Activated CD8-positive, alpha-beta T cell treated with anti-CD3 and anti-CD28 coated beads, Interleukin-2, amount 10 ng/mL, durations not matched to agents 7 days and 5 days (primary cell): ENCODE data around the gene CNGA3. TPM values are rescaled to one million over a fixed set of nuclear protein-coding genes. Genes with fewer than 3 reads are reported as not detected.

Experiments used
- ATAC-seq: fragments of 150-1000 bp; cut with Tn5 transposase; one replicate; pipeline ENCODE4 v1.10.0; 2021; ENCODE audit warnings: moderate library complexity
- CTCF ChIA-PET: fragments of 350-600 bp; sonication (Branson Sonifier 250); formaldehyde crosslinking; loops from one replicate; lab custom pipeline; 2021; ENCODE audit warnings: antibody characterized with exemption; lab: Charles Lee
- POLR2A ChIA-PET: fragments of 350-600 bp; sonication (Branson Sonifier 250); formaldehyde crosslinking; loops from one replicate; lab custom pipeline; 2021; ENCODE audit warnings: antibody characterized with exemption; lab: Charles Lee
- DNase-seq: peaks from one replicate; pipeline ENCODE4 v3.0.0-alpha.2; 2020
- H3K27ac Mint-ChIP-seq: one replicate; pipeline ENCODE4 v1.8.0; 2021; ENCODE audit warnings: mild to moderate bottlenecking, mixed read lengths
- H3K27me3 Mint-ChIP-seq: one replicate; pipeline ENCODE4 v1.8.0; 2021; ENCODE audit warnings: low read depth, mixed read lengths
- H3K36me3 Mint-ChIP-seq: one replicate; pipeline ENCODE4 v1.8.0; 2021; ENCODE audit warnings: low read depth, mixed read lengths
- H3K4me1 Mint-ChIP-seq: one replicate; pipeline ENCODE4 v1.8.0; 2021; ENCODE audit warnings: low read depth, mixed read lengths
- H3K4me3 Mint-ChIP-seq: one replicate; pipeline ENCODE4 v1.8.0; 2021; ENCODE audit warnings: mild to moderate bottlenecking, mixed read lengths
- H3K9me3 Mint-ChIP-seq: one replicate; pipeline ENCODE4 v1.8.0; 2022; ENCODE audit warnings: mixed read lengths; ENCODE audit not compliant: insufficient read depth
- total RNA-seq, 2 experiments: library from RNA; stranded (reverse); gene quantifications; one replicate each; pipeline ENCODE4 v1.2.3, GENCODE V29; 2021

Gene CNGA3
- total RNA-seq, 2 experiments from 2014 or later, result not detected

DNA sequence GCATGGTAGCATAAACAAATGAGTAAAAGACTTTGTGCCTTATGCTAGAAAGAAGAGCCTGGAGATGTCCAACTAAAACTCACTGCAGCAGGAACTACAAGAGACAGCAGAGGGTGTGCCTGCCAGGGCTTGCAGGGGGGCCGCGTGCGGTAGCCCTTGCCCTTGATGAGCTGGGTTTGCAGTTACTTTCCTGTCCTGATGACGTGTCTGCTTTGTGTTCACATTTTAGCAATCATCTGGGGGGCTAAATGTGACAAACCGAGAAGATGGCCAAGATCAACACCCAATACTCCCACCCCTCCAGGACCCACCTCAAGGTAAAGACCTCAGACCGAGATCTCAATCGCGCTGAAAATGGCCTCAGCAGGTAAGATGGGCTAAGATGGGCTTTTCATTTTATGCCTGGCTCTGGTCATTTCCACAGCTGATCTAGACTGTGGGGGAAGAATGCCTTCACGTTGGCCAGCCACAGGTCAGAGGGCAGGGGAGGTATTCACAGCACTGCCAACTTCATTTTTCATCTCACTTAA, 23.5 kb downstream of the CNGA3 start:
- peaks cover 19% of the 10 kb centered on the region for H3K27me3 Mint-ChIP-seq
- ATAC-seq (no peak), DNase-seq (no peak)
- H3K4me3 Mint-ChIP-seq, result no peak overlapping the region
- CTCF ChIA-PET, result interaction anchor here (1.3 kb wide), 2 partner anchors 15 to 629 kb away, joined by 3 read pairs; no protein-coding TSS in a partner anchor
- no peaks in the 10 kb centered on the region for H3K4me1 Mint-ChIP-seq
- POLR2A ChIA-PET, result no interaction called here
- H3K9me3 Mint-ChIP-seq, result peaks cover 5% of the 10 kb centered on the region
- H3K27ac Mint-ChIP-seq, result no peak overlapping the region
- H3K36me3 Mint-ChIP-seq, result no peaks in the 10 kb centered on the region

- H3K36me3 Mint-ChIP-seq, result no peaks in the 10 kb centered on the region
- DNase-seq, result no peak
- POLR2A ChIA-PET, result no interaction called here
- no peaks in the 10 kb centered on the region for H3K4me1 Mint-ChIP-seq
- no peak for ATAC-seq
- H3K4me3 Mint-ChIP-seq, result no peak overlapping the region
- peaks cover 20% of the 10 kb centered on the region for H3K27me3 Mint-ChIP-seq
- peaks cover 5% of the 10 kb centered on the region for H3K9me3 Mint-ChIP-seq
- H3K27ac Mint-ChIP-seq, result no peak overlapping the region
- CTCF ChIA-PET, result no interaction called here
Measured at GRCh38 chr2:98372121-98372520, 25.9 kb downstream of the CNGA3 start.

GRCh38 chr2:98372579-98372978, 26.3 kb downstream of the CNGA3 start:
- POLR2A ChIA-PET, result no interaction called here
- no peaks in the 10 kb centered on the region for H3K4me1 Mint-ChIP-seq
- DNase-seq, result no peak
- no peak overlapping the region for H3K27ac Mint-ChIP-seq
- no peaks in the 10 kb centered on the region for H3K36me3 Mint-ChIP-seq
- peaks cover 5% of the 10 kb centered on the region for H3K9me3 Mint-ChIP-seq
- ATAC-seq, result no peak
- H3K4me3 Mint-ChIP-seq, result no peak overlapping the region
- CTCF ChIA-PET, result interaction anchor here (1.0 kb wide), 1 partner anchor 12 kb away, joined by 3 read pairs; no protein-coding TSS in a partner anchor
- H3K27me3 Mint-ChIP-seq, result peaks cover 22% of the 10 kb centered on the region

DNA sequence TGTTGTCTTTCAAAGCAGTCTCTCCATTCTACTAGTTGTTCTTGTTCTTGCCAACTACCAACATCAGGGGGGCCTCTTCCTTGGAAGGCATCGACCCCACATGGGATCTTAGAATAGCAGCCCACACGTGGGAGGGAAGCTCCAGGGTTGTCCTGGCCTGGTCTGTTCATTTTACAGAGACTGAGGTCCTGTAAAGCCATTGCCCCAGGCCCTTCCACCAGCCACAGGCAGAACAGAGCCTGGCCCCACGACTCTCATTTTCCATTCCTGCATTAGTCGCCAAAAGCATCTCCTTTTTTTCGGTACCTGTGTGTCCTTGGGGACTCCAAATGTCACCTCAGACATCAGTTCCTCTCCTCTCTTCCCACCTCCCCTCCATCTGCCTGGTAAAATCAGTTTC, 28.0 kb downstream of the CNGA3 start:
- Mint-ChIP-seq H3K4me1 (no peaks in the 10 kb centered on the region), H3K36me3 (no peaks in the 10 kb centered on the region), H3K27ac (no peak overlapping the region), H3K4me3 (no peak overlapping the region), H3K9me3 (no peaks in the 10 kb centered on the region), H3K27me3 (peaks cover 25% of the 10 kb centered on the region)
- POLR2A ChIA-PET, result no interaction called here
- CTCF ChIA-PET, result no interaction called here
- DNase-seq (no peak), ATAC-seq (no peak)

DNA sequence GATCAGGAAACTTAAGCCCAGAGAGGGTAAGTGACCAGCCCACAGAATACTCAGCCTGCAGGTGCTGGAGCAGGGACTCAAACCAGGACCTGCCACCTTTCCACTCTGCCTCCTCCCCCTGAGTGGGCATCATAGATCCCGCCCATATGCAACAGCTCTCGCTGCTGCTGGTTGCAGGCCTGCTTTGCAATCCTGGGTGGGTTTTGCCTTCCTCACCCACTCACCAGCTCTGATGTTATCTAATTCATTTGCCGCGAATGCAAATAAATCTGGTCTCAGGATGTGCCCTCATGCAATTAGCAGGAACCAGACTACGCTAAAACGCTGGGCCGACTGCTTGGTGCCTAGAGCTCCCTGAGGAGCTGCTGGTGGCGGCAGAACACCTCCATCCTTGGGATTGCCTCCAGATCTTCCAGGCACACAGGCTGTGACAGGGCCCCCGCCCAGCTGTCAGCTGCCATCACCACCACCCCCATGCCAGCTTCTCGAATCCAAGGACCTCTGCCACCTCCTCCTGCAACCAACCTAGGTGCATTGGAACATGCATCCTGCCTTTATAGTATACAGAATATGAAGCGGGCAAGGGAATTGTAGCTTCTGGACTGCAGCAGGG, 28.8 kb downstream of the CNGA3 start:
- no peaks in the 10 kb centered on the region for H3K4me1 Mint-ChIP-seq
- ChIA-PET POLR2A (no interaction called here), CTCF (interaction anchor here (1.0 kb wide), 1 partner anchor 10 kb away, joined by 3 read pairs; no protein-coding TSS in a partner anchor)
- H3K27me3 Mint-ChIP-seq, result peaks cover 27% of the 10 kb centered on the region
- H3K4me3 Mint-ChIP-seq, result no peak overlapping the region
- DNase-seq, result no peak
- ATAC-seq, result no peak
- no peak overlapping the region for H3K27ac Mint-ChIP-seq
- H3K9me3 Mint-ChIP-seq, result no peaks in the 10 kb centered on the region
- no peaks in the 10 kb centered on the region for H3K36me3 Mint-ChIP-seq

DNA sequence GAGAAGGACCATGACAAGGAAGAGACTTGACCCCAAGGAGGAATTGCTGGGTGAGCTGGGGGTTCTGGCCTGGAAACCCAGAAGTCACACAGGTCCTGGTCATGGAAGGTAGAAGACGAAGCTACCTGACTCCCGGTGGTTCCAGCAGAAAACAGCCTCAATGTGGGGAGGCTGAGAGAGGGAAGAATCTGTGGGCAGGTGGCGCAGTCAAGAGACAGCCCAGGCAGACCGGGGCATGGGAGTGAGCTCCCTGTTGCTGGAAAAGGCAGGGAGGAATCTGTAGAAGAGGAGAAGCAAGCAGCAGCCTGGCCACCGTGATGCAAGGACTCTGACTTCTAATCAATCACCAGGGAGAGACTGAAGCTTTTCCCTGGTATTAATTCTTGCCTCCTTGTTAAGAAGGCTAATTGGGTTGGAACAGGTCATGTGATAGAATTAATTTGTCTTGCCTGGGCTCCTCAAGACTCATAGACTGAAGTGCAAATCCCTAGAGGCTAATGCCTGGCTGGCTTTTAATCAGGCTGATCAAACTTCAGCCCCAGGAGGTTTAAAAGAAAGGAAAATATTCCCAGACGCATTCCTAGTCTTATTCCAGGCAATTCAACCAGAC, 30.1 kb downstream of the CNGA3 start:
- no peak for ATAC-seq
- H3K4me3 Mint-ChIP-seq, result no peak overlapping the region
- H3K9me3 Mint-ChIP-seq, result no peaks in the 10 kb centered on the region
- POLR2A ChIA-PET, result no interaction called here
- H3K4me1 Mint-ChIP-seq, result no peaks in the 10 kb centered on the region
- CTCF ChIA-PET, result interaction anchor here (0.6 to 1.0 kb wide), 2 partner anchors 8 to 34 kb away, joined by 3 read pairs; no protein-coding TSS in a partner anchor
- DNase-seq, result no peak
- peaks cover 27% of the 10 kb centered on the region for H3K27me3 Mint-ChIP-seq
- H3K36me3 Mint-ChIP-seq, result no peaks in the 10 kb centered on the region
- no peak overlapping the region for H3K27ac Mint-ChIP-seq

- H3K36me3 Mint-ChIP-seq, result no peaks in the 10 kb centered on the region
- CTCF ChIA-PET, result no interaction called here
- no peak overlapping the region for H3K27ac Mint-ChIP-seq
- no peaks in the 10 kb centered on the region for H3K4me1 Mint-ChIP-seq
- no peak overlapping the region for H3K4me3 Mint-ChIP-seq
- no peaks in the 10 kb centered on the region for H3K9me3 Mint-ChIP-seq
- ATAC-seq (no peak), DNase-seq (no peak)
- POLR2A ChIA-PET, result no interaction called here
- peaks cover 27% of the 10 kb centered on the region for H3K27me3 Mint-ChIP-seq
Measured at GRCh38 chr2:98376996-98377395, 30.7 kb downstream of the CNGA3 start.

- H3K9me3 Mint-ChIP-seq, result no peaks in the 10 kb centered on the region
- H3K27me3 Mint-ChIP-seq, result peaks cover 27% of the 10 kb centered on the region
- CTCF ChIA-PET, result no interaction called here
- H3K36me3 Mint-ChIP-seq, result no peaks in the 10 kb centered on the region
- no peaks in the 10 kb centered on the region for H3K4me1 Mint-ChIP-seq
- ATAC-seq, result no peak
- no peak for DNase-seq
- no peak overlapping the region for H3K27ac Mint-ChIP-seq
- POLR2A ChIA-PET, result no interaction called here
- no peak overlapping the region for H3K4me3 Mint-ChIP-seq
Measured at GRCh38 chr2:98377544-98377943, 31.3 kb downstream of the CNGA3 start.

DNA sequence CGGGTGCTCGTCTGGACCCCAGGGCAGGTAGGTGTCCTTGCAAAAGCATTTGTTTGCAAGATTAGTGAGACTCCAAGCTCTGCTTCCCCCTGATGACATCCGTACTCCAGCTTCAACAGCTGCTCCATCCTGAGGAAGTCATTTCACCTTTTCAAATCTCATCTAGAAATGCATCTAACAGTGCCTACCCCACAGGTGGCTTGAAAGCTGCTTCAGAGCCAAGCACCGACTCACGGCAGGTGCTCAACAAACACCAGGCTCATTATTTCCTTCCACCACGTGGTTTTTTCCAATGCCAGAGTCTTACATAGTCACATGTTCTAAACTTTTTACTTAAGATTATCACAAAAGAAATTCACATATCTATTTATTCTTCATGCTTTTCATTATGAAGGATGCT, 31.9 kb downstream of the CNGA3 start:
- H3K27ac Mint-ChIP-seq, result no peak overlapping the region
- no peaks in the 10 kb centered on the region for H3K36me3 Mint-ChIP-seq
- no peak overlapping the region for H3K4me3 Mint-ChIP-seq
- H3K9me3 Mint-ChIP-seq, result no peaks in the 10 kb centered on the region
- ATAC-seq, result no peak
- no peaks in the 10 kb centered on the region for H3K4me1 Mint-ChIP-seq
- ChIA-PET POLR2A (no interaction called here), CTCF (no interaction called here)
- peaks cover 24% of the 10 kb centered on the region for H3K27me3 Mint-ChIP-seq
- DNase-seq, result no peak

- CTCF ChIA-PET, result interaction anchor here (1.0 to 1.1 kb wide), 2 partner anchors 191 to 630 kb away, joined by 3 read pairs; no protein-coding TSS in a partner anchor
- DNase-seq, result no peak
- no peak overlapping the region for H3K4me3 Mint-ChIP-seq
Measured at GRCh38 chr2:98378901-98379300, 32.6 kb downstream of the CNGA3 start.

DNA sequence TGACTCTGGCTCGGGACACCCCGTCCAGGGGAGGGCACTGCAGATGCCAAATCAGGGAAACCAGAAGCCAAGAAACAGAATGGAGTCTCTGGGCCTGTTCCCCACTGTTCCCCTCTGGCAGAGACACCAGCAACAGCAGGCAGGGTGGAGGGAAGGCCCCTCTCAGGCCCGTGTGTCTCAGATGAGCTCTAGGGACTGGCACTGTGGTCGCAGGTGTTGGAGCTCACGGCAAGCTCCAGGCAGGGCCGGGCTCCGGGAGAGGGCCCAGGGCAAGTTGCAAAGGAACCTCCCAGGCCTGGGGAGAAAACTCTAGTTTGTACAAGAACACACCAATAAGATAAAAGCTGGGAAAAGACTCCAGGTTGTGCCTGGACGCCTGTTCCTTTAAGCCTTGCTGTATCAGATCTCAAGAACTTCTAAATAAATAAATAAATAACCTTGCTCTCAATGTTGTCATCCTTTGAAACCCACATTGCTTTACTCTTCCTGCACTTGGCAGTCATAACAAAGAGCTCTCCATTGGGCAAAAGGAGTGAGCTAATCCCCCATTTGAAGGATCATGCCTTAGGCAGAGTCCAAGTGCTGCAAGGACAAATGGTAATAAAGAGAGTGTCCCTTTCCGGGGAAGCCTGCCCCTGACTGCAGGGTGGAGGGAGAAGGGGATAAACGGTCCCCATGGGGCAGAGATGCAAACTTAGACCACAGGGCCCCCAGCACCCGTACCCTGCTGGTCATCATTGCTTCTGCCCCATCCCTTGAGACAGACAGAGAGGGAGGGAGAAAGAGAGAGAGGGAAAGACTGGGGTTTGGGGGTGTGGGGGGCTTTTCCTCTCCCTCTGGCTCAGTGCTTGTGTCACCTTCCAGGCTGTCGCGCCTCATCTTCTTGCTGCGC, 33.3 kb downstream of the CNGA3 start:
- Mint-ChIP-seq H3K27ac (no peak overlapping the region), H3K4me3 (no peak overlapping the region), H3K4me1 (no peaks in the 10 kb centered on the region), H3K9me3 (no peaks in the 10 kb centered on the region), H3K36me3 (no peaks in the 10 kb centered on the region), H3K27me3 (peaks cover 18% of the 10 kb centered on the region)
- ATAC-seq (no peak), DNase-seq (no peak)
- ChIA-PET POLR2A (no interaction called here), CTCF (interaction anchor here (0.6 to 1.1 kb wide), 3 partner anchors 191 to 631 kb away, joined by 3 read pairs; no protein-coding TSS in a partner anchor)

More at GRCh38 chr2:98378901-98379300, 32.6 kb downstream of the CNGA3 start:
- no peaks in the 10 kb centered on the region for H3K36me3 Mint-ChIP-seq
- H3K27ac Mint-ChIP-seq, result no peak overlapping the region
- no peaks in the 10 kb centered on the region for H3K4me1 Mint-ChIP-seq
- peaks cover 24% of the 10 kb centered on the region for H3K27me3 Mint-ChIP-seq
- POLR2A ChIA-PET, result no interaction called here
- no peaks in the 10 kb centered on the region for H3K9me3 Mint-ChIP-seq
- ATAC-seq, result no peak
